ENCODE data around the gene LIN37. TPM values are rescaled to one million over a fixed set of nuclear protein-coding genes. Genes with fewer than 3 reads are reported as not detected.

The LIN37 gene
- polyA plus RNA-seq, 1 donor (not counting 4 experiments of a cell fraction or from before 2014, with no cell fraction given), result 6.7 TPM

DNA sequence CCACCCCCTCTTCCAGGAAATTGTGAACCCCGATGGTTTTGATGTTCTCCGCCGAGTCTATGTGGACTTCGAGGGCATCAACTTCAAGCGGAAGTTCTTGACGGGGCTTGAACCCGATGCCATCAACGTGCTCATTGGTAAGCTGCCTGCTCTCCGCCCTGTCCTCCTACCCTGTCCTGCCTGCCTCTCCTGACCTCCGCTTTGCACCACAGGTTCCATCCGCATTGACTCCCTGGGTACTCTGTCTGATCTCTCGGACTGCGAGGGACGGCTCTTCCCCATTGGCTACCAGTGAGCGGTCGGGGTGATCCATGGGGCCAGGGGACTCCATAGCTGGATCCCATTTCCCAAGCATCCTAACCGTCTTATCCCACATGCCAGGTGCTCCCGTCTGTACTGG lies 18.1 kb upstream of the LIN37 start:
- dilution Hi-C loops (cut with MboI; ENCODE audit: extremely low pct_ligation_motif_present, low sequenced_read_pairs), result no loop called here
- TF ChIP-seq, protein P1, sequence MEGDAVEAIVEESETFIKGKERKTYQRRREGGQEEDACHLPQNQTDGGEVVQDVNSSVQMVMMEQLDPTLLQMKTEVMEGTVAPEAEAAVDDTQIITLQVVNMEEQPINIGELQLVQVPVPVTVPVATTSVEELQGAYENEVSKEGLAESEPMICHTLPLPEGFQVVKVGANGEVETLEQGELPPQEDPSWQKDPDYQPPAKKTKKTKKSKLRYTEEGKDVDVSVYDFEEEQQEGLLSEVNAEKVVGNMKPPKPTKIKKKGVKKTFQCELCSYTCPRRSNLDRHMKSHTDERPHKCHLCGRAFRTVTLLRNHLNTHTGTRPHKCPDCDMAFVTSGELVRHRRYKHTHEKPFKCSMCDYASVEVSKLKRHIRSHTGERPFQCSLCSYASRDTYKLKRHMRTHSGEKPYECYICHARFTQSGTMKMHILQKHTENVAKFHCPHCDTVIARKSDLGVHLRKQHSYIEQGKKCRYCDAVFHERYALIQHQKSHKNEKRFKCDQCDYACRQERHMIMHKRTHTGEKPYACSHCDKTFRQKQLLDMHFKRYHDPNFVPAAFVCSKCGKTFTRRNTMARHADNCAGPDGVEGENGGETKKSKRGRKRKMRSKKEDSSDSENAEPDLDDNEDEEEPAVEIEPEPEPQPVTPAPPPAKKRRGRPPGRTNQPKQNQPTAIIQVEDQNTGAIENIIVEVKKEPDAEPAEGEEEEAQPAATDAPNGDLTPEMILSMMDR (optimal IDR thresholded peaks at IDR 0.05 in 1 of 3, IDR thresholded peaks at IDR 0.05 in 1 of 3, conservative IDR thresholded peaks at IDR 0.05 in 1 of 3; ENCODE audit: extremely low read depth in 1 of 3, insufficient read depth in 2 of 3, low read length in 3 of 3), result no peak
- no peak for TF ChIP-seq EZH2 (IDR thresholded peaks at IDR 0.05; ENCODE audit: low read length)

DNA sequence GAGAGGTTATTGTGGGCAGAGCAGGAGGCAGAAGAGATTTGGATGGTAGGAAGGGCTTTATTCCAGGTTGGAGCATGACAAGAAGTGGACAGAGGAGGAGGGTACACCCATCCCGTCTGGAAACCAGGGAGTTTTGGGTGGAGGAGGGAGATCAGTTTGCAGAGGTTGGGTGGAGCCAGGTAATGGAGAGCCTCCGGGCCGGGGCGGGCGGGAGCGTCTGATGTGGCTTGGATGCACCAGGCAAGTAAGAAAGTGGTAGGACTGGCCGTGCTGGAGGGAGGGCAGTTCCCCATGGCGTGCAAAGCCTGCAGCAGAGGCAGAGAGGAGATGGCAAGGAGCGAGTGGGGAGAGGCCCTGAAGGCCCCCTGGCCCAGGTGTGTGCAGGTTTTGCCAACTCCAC lies 17.0 kb upstream of the LIN37 start:
- no peak overlapping the region for H3K9ac ChIP-seq (ENCODE audit: control insufficient read depth, extremely low read depth, insufficient read depth, low read length)
- peaks cover 2% of the 10 kb centered on the region for H3K79me2 ChIP-seq (ENCODE audit: control insufficient read depth, insufficient read depth, low read length)
- H4K20me1 ChIP-seq (ENCODE audit: control insufficient read depth, extremely low read depth, insufficient read depth, low read length), result peaks cover 3% of the 10 kb centered on the region
- no peaks in the 10 kb centered on the region for H3K9me3 ChIP-seq (ENCODE audit: control insufficient read depth, low read depth, low read length)
- DNase-seq (ENCODE audit: low read depth, low spot score), result no peak
- H3K27ac ChIP-seq (ENCODE audit: control insufficient read depth, insufficient read depth, low read length), result no peak overlapping the region
- no peaks in the 10 kb centered on the region for H3K9me1 ChIP-seq (ENCODE audit: control insufficient read depth, extremely low read depth, insufficient read depth, low read length)
- TF ChIP-seq, protein P1 (optimal IDR thresholded peaks at IDR 0.05 in 1 of 3, IDR thresholded peaks at IDR 0.05 in 1 of 3, conservative IDR thresholded peaks at IDR 0.05 in 1 of 3; ENCODE audit: extremely low read depth in 1 of 3, insufficient read depth in 2 of 3, low read length in 3 of 3), result no peak
- TF ChIP-seq EZH2 (IDR thresholded peaks at IDR 0.05; ENCODE audit: low read length), result no peak
- no peaks in the 10 kb centered on the region for H3K27me3 ChIP-seq (ENCODE audit: control insufficient read depth, extremely low read depth, insufficient read depth, low read length)
- no peaks in the 10 kb centered on the region for H3K4me1 ChIP-seq (ENCODE audit: control insufficient read depth, extremely low read depth, insufficient read depth, low read length)
- no peak overlapping the region for H3K4me2 ChIP-seq (ENCODE audit: control insufficient read depth, extremely low read depth, insufficient read depth, low read depth, low read length)
- dilution Hi-C loops (cut with MboI; ENCODE audit: extremely low pct_ligation_motif_present, low sequenced_read_pairs), result no loop called here
- H3K4me3 ChIP-seq (ENCODE audit: control insufficient read depth in 2 of 3, extremely low read depth in 1 of 3, insufficient read depth in 2 of 3, low read depth in 1 of 3, low read length in 3 of 3), result no peak overlapping the region
- FAIRE-seq, result no peak
- peaks cover 61 to 71% of the 10 kb centered on the region in 2 experiments for H3K36me3 ChIP-seq (ENCODE audit: control insufficient read depth in 2 of 2, extremely low read depth in 1 of 2, insufficient read depth in 2 of 2, low read length in 2 of 2)
- H2AFZ ChIP-seq (ENCODE audit: control insufficient read depth, low read length), result no peak overlapping the region

More for the DNA sequence above, 18.1 kb upstream of the LIN37 start:
- Histone ChIP-seq H2AFZ (ENCODE audit: control insufficient read depth, low read length) (no peak overlapping the region), H4K20me1 (ENCODE audit: control insufficient read depth, extremely low read depth, insufficient read depth, low read length) (peaks cover 2% of the 10 kb centered on the region), H3K4me2 (ENCODE audit: control insufficient read depth, extremely low read depth, insufficient read depth, low read depth, low read length) (no peak overlapping the region), H3K4me3 (ENCODE audit: control insufficient read depth in 2 of 3, extremely low read depth in 1 of 3, insufficient read depth in 2 of 3, low read depth in 1 of 3, low read length in 3 of 3) (no peak overlapping the region), H3K9me3 (ENCODE audit: control insufficient read depth, low read depth, low read length) (no peaks in the 10 kb centered on the region), H3K4me1 (ENCODE audit: control insufficient read depth, extremely low read depth, insufficient read depth, low read length) (no peaks in the 10 kb centered on the region), H3K27me3 (ENCODE audit: control insufficient read depth, extremely low read depth, insufficient read depth, low read length) (no peaks in the 10 kb centered on the region), H3K9ac (ENCODE audit: control insufficient read depth, extremely low read depth, insufficient read depth, low read length) (no peak overlapping the region), H3K27ac (ENCODE audit: control insufficient read depth, insufficient read depth, low read length) (no peak overlapping the region), H3K36me3 (ENCODE audit: control insufficient read depth in 2 of 2, extremely low read depth in 1 of 2, insufficient read depth in 2 of 2, low read length in 2 of 2) (peaks cover 65 to 73% of the 10 kb centered on the region in 2 experiments), H3K79me2 (ENCODE audit: control insufficient read depth, insufficient read depth, low read length) (peaks cover 4% of the 10 kb centered on the region), H3K9me1 (ENCODE audit: control insufficient read depth, extremely low read depth, insufficient read depth, low read length) (no peaks in the 10 kb centered on the region)
- FAIRE-seq (no peak), DNase-seq (ENCODE audit: low read depth, low spot score) (no peak)
